ENCODE data around the gene HACD1.
A peak's percentile ranks its signal among the peaks of the same experiment; 100 is the strongest.
"Not testable (repeated sequence)": the region's sequence is repeated elsewhere in the genome, so short reads cannot be mapped to it uniquely, and the experiment has no call there.

Gene HACD1

GRCh38 chr10:17649052-17649451 lies 31.9 kb upstream of the HACD1 start:
- Mint-ChIP-seq H3K27ac (peak overlapping the region; percentile 86), H3K27me3 (no peaks in the 10 kb centered on the region), H3K36me3 (peaks cover 63% of the 10 kb centered on the region), H3K4me3 (peak overlapping the region; percentile 47), H3K9me3 (no peaks in the 10 kb centered on the region), H3K4me1 (peaks cover 62% of the 10 kb centered on the region)
- no peak for ATAC-seq

GRCh38 chr10:17648243-17649035 lies 31.3 kb upstream of the HACD1 start:
- peaks cover 57% of the 10 kb centered on the region for H3K36me3 Mint-ChIP-seq
- peak; percentile 84 for ATAC-seq
- H3K4me1 Mint-ChIP-seq: peaks cover 62% of the 10 kb centered on the region
- no peaks in the 10 kb centered on the region for H3K9me3 Mint-ChIP-seq
- no peaks in the 10 kb centered on the region for H3K27me3 Mint-ChIP-seq
- peak overlapping the region; percentile 86 for H3K27ac Mint-ChIP-seq
- H3K4me3 Mint-ChIP-seq: peak overlapping the region; percentile 10

- peak overlapping the region; percentile 86 for H3K27ac Mint-ChIP-seq
- peaks cover 62% of the 10 kb centered on the region for H3K4me1 Mint-ChIP-seq
- H3K36me3 Mint-ChIP-seq: peaks cover 48% of the 10 kb centered on the region
- peak overlapping the region; percentile 65 for H3K4me3 Mint-ChIP-seq
- no peaks in the 10 kb centered on the region for H3K9me3 Mint-ChIP-seq
- no peak for ATAC-seq
- H3K27me3 Mint-ChIP-seq: no peaks in the 10 kb centered on the region
Observed at GRCh38 chr10:17647326-17647725, 30.2 kb upstream of the HACD1 start.

- Mint-ChIP-seq H3K9me3 (no peaks in the 10 kb centered on the region), H3K27me3 (no peaks in the 10 kb centered on the region), H3K4me3 (peak overlapping the region; percentile 96), H3K36me3 (peaks cover 39% of the 10 kb centered on the region), H3K27ac (peak overlapping the region; percentile 100), H3K4me1 (peaks cover 53% of the 10 kb centered on the region)
- ATAC-seq: no peak
Observed at GRCh38 chr10:17645621-17646345, 28.6 kb upstream of the HACD1 start.

- H3K27ac Mint-ChIP-seq: peak overlapping the region; percentile 100
- H3K9me3 Mint-ChIP-seq: no peaks in the 10 kb centered on the region
- H3K4me1 Mint-ChIP-seq: peaks cover 49% of the 10 kb centered on the region
- peaks cover 39% of the 10 kb centered on the region for H3K36me3 Mint-ChIP-seq
- H3K4me3 Mint-ChIP-seq: peak overlapping the region; percentile 96
- peak; percentile 6 for ATAC-seq
- no peaks in the 10 kb centered on the region for H3K27me3 Mint-ChIP-seq
Observed at GRCh38 chr10:17644485-17644943, 27.3 kb upstream of the HACD1 start.

GRCh38 chr10:17643755-17644484 lies 26.7 kb upstream of the HACD1 start, which contains the start of gene STAM:
STAM (plus strand) TSS chr10:17644151; CDS start chr10:17644340, 189 bp downstream.
- no peaks in the 10 kb centered on the region for H3K27me3 Mint-ChIP-seq
- H3K27ac Mint-ChIP-seq: peak within 1 kb of the TSS; percentile 100
- H3K36me3 Mint-ChIP-seq: peaks cover 33% of the 10 kb centered on the region
- H3K9me3 Mint-ChIP-seq: no peaks in the 10 kb centered on the region
- ATAC-seq: peak; percentile 94
- H3K4me1 Mint-ChIP-seq: peaks cover 43% of the 10 kb centered on the region
- H3K4me3 Mint-ChIP-seq: peak within 1 kb of the TSS; percentile 96

- peak overlapping the region; percentile 96 for H3K4me3 Mint-ChIP-seq
- H3K27me3 Mint-ChIP-seq: no peaks in the 10 kb centered on the region
- no peaks in the 10 kb centered on the region for H3K9me3 Mint-ChIP-seq
- H3K27ac Mint-ChIP-seq: peak overlapping the region; percentile 100
- peaks cover 38% of the 10 kb centered on the region for H3K4me1 Mint-ChIP-seq
- ATAC-seq: peak; percentile 31
- peaks cover 30% of the 10 kb centered on the region for H3K36me3 Mint-ChIP-seq
Observed at GRCh38 chr10:17643339-17643754, 26.2 kb upstream of the HACD1 start.

GRCh38 chr10:17640331-17640816 lies 23.2 kb upstream of the HACD1 start:
- Mint-ChIP-seq H3K4me1 (peaks cover 12% of the 10 kb centered on the region), H3K36me3 (peaks cover 12% of the 10 kb centered on the region), H3K9me3 (no peaks in the 10 kb centered on the region), H3K27me3 (no peaks in the 10 kb centered on the region), H3K4me3 (no peak overlapping the region), H3K27ac (no peak overlapping the region)
- ATAC-seq: no peak

- H3K4me1 Mint-ChIP-seq: peaks cover under 1% of the 10 kb centered on the region
- H3K27ac Mint-ChIP-seq: no peak overlapping the region
- no peak for ATAC-seq
- no peak overlapping the region for H3K4me3 Mint-ChIP-seq
- H3K27me3 Mint-ChIP-seq: no peaks in the 10 kb centered on the region
- H3K9me3 Mint-ChIP-seq: no peaks in the 10 kb centered on the region
- peaks cover 12% of the 10 kb centered on the region for H3K36me3 Mint-ChIP-seq
Observed at GRCh38 chr10:17637869-17638268, 20.7 kb upstream of the HACD1 start.

- no peak for ATAC-seq
- Mint-ChIP-seq H3K4me3 (no peak overlapping the region), H3K27me3 (no peaks in the 10 kb centered on the region), H3K9me3 (no peaks in the 10 kb centered on the region), H3K36me3 (no peaks in the 10 kb centered on the region), H3K4me1 (peaks cover 11% of the 10 kb centered on the region), H3K27ac (no peak overlapping the region)
Observed at GRCh38 chr10:17633353-17633752, 16.2 kb upstream of the HACD1 start.

GRCh38 chr10:17632590-17632989 lies 15.4 kb upstream of the HACD1 start:
- H3K9me3 Mint-ChIP-seq, H3K27me3 Mint-ChIP-seq, H3K36me3 Mint-ChIP-seq, H3K4me3 Mint-ChIP-seq, H3K27ac Mint-ChIP-seq: not testable (repeated sequence)
- H3K4me1 Mint-ChIP-seq: peaks cover 11% of the 10 kb centered on the region
- ATAC-seq: peak; percentile 53

- Mint-ChIP-seq H3K4me1 (no peaks in the 10 kb centered on the region), H3K9me3 (no peaks in the 10 kb centered on the region), H3K27ac (no peak overlapping the region), H3K36me3 (no peaks in the 10 kb centered on the region), H3K4me3 (no peak overlapping the region), H3K27me3 (peaks cover 30% of the 10 kb centered on the region)
- peak; percentile 34 for ATAC-seq
Observed at GRCh38 chr10:17626656-17627055, 9.5 kb upstream of the HACD1 start.

GRCh38 chr10:17624996-17625395 lies 7.8 kb upstream of the HACD1 start:
- H3K27me3 Mint-ChIP-seq: peaks cover 31% of the 10 kb centered on the region
- no peak overlapping the region for H3K4me3 Mint-ChIP-seq

GRCh38 chr10:17622061-17622460 lies 4.9 kb upstream of the HACD1 start:
- ATAC-seq: no peak
- Mint-ChIP-seq H3K4me3 (no peak overlapping the region), H3K27me3 (peaks cover 59% of the 10 kb centered on the region), H3K9me3 (no peaks in the 10 kb centered on the region), H3K27ac (no peak overlapping the region), H3K4me1 (peaks cover 13% of the 10 kb centered on the region), H3K36me3 (no peaks in the 10 kb centered on the region)

More at GRCh38 chr10:17624996-17625395, 7.8 kb upstream of the HACD1 start:
- H3K27ac Mint-ChIP-seq: no peak overlapping the region
- no peaks in the 10 kb centered on the region for H3K4me1 Mint-ChIP-seq
- no peaks in the 10 kb centered on the region for H3K36me3 Mint-ChIP-seq
- no peaks in the 10 kb centered on the region for H3K9me3 Mint-ChIP-seq
- ATAC-seq: no peak

Measured in stimulated activated memory B cell treated with anti-CD40 and anti-IgM and Interleukin-4, amounts not matched to agents 10 μg/mL and 1 μg/mL and 100 μg/mL, for 72 hours (primary cell).